IMR-90 (cell line): ENCODE data around the gene PACSIN2. TPM values are rescaled to one million over a fixed set of nuclear protein-coding genes. Genes with fewer than 3 reads are reported as not detected.
A peak's percentile ranks its signal among the peaks of the same experiment; 100 is the strongest.

ENCODE experiments used
- ATAC-seq: fragments of 200-7000 bp; cut with Tn5 transposase; 2 replicates; pipeline ENCODE4 v1.9.1; 2020; ENCODE audit warnings: low read depth, mild to moderate bottlenecking, moderate library complexity
- BruUV-seq: library from RNA; stranded (reverse); fragments of 400-500 nt; replicated peaks from 2 replicates; lab custom pipeline; 2021; lab: Mats Ljungman, UMichigan
- CTCF ChIA-PET: fragments of 300-600 bp; formaldehyde crosslinking; extraction: SDS; loops from one replicate; lab custom pipeline; 2021; ENCODE audit warnings: antibody characterized with exemption; lab: Yijun Ruan, JAX
- POLR2A ChIA-PET: fragments of 300-600 bp; sonication (Branson Sonifier 250); formaldehyde crosslinking; loops from one replicate; lab custom pipeline; 2022; ENCODE audit warnings: antibody characterized with exemption; ENCODE audit not compliant: unreplicated experiment; lab: Charles Lee
- DNase-seq: peaks from one replicate; pipeline ENCODE4 v3.0.0; 2013
- H2AFZ ChIP-seq: replicated peaks from 2 replicates; pipeline ENCODE3; 2013; ENCODE audit warnings: low read length, mild to moderate bottlenecking; ENCODE audit not compliant: poor library complexity
- H2AK5ac ChIP-seq: 2 replicates; pipeline ENCODE4 v1.6.1; 2013; ENCODE audit warnings: low read depth, low read length, inconsistent platforms
- H2AK9ac ChIP-seq: replicated peaks from 2 replicates; pipeline ENCODE3; 2013; ENCODE audit warnings: mild to moderate bottlenecking, low read depth, low read length, moderate library complexity; ENCODE audit not compliant: poor library complexity
- H2BK120ac ChIP-seq: 2 replicates; pipeline ENCODE4 v1.6.1; 2013; ENCODE audit warnings: low read depth, low read length, inconsistent platforms
- H2BK15ac ChIP-seq: 3 replicates; pipeline ENCODE4 v1.6.1; 2013; ENCODE audit warnings: low read depth, low read length, inconsistent platforms
- H2BK20ac ChIP-seq: 2 replicates; pipeline ENCODE4 v1.6.1; 2013; ENCODE audit warnings: low read depth, mild to moderate bottlenecking, inconsistent platforms, low read length, moderate library complexity
- H2BK5ac ChIP-seq: 2 replicates; pipeline ENCODE4 v1.6.1; 2013; ENCODE audit warnings: mild to moderate bottlenecking, low read depth, low read length, inconsistent platforms; ENCODE audit not compliant: poor library complexity, severe bottlenecking
- H3K14ac ChIP-seq: replicated peaks from 2 replicates; pipeline ENCODE4 v1.6.1; 2013; ENCODE audit warnings: low read depth, low read length, inconsistent platforms
- H3K18ac ChIP-seq: 2 replicates; pipeline ENCODE4 v1.6.1; 2013; ENCODE audit warnings: low read depth, low read length, control low read depth
- H3K23ac ChIP-seq: 2 replicates; pipeline ENCODE4 v1.6.1; 2013; ENCODE audit warnings: low read depth, low read length, inconsistent platforms
- H3K27ac ChIP-seq: 2 replicates; pipeline ENCODE4 v1.5.1; 2013; ENCODE audit warnings: mild to moderate bottlenecking, control low read depth, low read length; ENCODE audit not compliant: insufficient read depth
- H3K27me3 ChIP-seq: 2 replicates; pipeline ENCODE4 v1.6.1; 2013; ENCODE audit warnings: low read length; ENCODE audit not compliant: control insufficient read depth, insufficient read depth
- H3K36me3 ChIP-seq: 2 replicates; pipeline ENCODE4 v1.6.1; 2013; ENCODE audit warnings: low read length, mixed read lengths; ENCODE audit not compliant: control insufficient read depth, insufficient read depth
- H3K4ac ChIP-seq: 2 replicates; pipeline ENCODE4 v1.6.1; 2013; ENCODE audit warnings: low read depth, low read length, inconsistent platforms
- H3K4me1 ChIP-seq: 2 replicates; pipeline ENCODE4 v1.6.1; 2013; ENCODE audit warnings: low read length, mixed read lengths; ENCODE audit not compliant: control insufficient read depth, insufficient read depth
- H3K4me2 ChIP-seq: 2 replicates; pipeline ENCODE4 v1.6.1; 2013; ENCODE audit warnings: low read depth, mild to moderate bottlenecking, control low read depth, low read length, moderate library complexity
- H3K4me3 ChIP-seq: 2 replicates; pipeline ENCODE4 v1.5.1; 2013; ENCODE audit warnings: low read depth, mild to moderate bottlenecking, control low read depth, low read length, moderate library complexity; ENCODE audit not compliant: insufficient read depth
- H3K56ac ChIP-seq: 2 replicates; pipeline ENCODE4 v1.6.1; 2013; ENCODE audit warnings: low read length, inconsistent platforms; ENCODE audit not compliant: insufficient read depth; ENCODE audit errors: extremely low read depth
- H3K79me1 ChIP-seq, 2 experiments: 2 replicates each; pipeline ENCODE4 v1.6.1; 2013; ENCODE audit warnings: low read length in 2 of 2, inconsistent platforms in 1 of 2, low read depth in 1 of 2
- H3K9ac ChIP-seq: 2 replicates; pipeline ENCODE4 v1.6.1; 2013; ENCODE audit warnings: low read depth, low read length, control low read depth
- H3K9me1 ChIP-seq: 2 replicates; pipeline ENCODE4 v1.6.1; 2013; ENCODE audit warnings: low read length, inconsistent platforms; ENCODE audit not compliant: insufficient read depth
- H3K9me3 ChIP-seq: 2 replicates; pipeline ENCODE4 v1.6.1; 2013; ENCODE audit warnings: low read length; ENCODE audit not compliant: control insufficient read depth, insufficient read depth
- H4K20me1 ChIP-seq: 2 replicates; pipeline ENCODE4 v1.6.1; 2013; ENCODE audit warnings: low read length, inconsistent platforms; ENCODE audit not compliant: insufficient read depth
- H4K5ac ChIP-seq: 2 replicates; pipeline ENCODE4 v1.6.1; 2013; ENCODE audit warnings: mild to moderate bottlenecking, low read depth, low read length, control low read depth
- H4K8ac ChIP-seq, 2 experiments: 2 replicates each; pipeline ENCODE4 v1.6.1; 2013; ENCODE audit warnings: low read depth in 2 of 2, low read length in 2 of 2, control low read depth in 1 of 2, inconsistent platforms in 1 of 2
- H4K91ac ChIP-seq: 2 replicates; pipeline ENCODE4 v1.6.1; 2013; ENCODE audit warnings: low read depth, low read length, inconsistent platforms; ENCODE audit not compliant: insufficient read depth
- BHLHE40 ChIP-seq: fragments of 150-350 bp; IDR thresholded peaks from 2 replicates; pipeline ENCODE4 v1.6.1; 2016; ENCODE audit warnings: mild to moderate bottlenecking, low read depth, low read length
- CTCF ChIP-seq: conservative IDR thresholded peaks from 2 replicates; pipeline ENCODE4 v1.5.1; 2012; ENCODE audit warnings: mild to moderate bottlenecking, low read depth, low read length, improper control_type of control experiment
- MAFK ChIP-seq: IDR thresholded peaks from 2 replicates; pipeline ENCODE4 v1.6.1; 2012; ENCODE audit warnings: low read depth, low read length, improper control_type of control experiment
- MAZ ChIP-seq: IDR thresholded peaks from 2 replicates; pipeline ENCODE4 v1.6.1; 2012; ENCODE audit warnings: low read depth, mild to moderate bottlenecking, low read length, improper control_type of control experiment, moderate library complexity, borderline replicate concordance
- MXI1 ChIP-seq: IDR thresholded peaks from 2 replicates; pipeline ENCODE4 v1.6.1; 2012; ENCODE audit warnings: low read depth, mild to moderate bottlenecking, low read length, moderate library complexity, borderline replicate concordance
- POLR2A ChIP-seq: IDR thresholded peaks from 2 replicates; pipeline ENCODE4 v1.6.1; 2012; ENCODE audit warnings: mild to moderate bottlenecking, low read depth, low read length
- SMC3 ChIP-seq: fragments of 150-350 bp; IDR thresholded peaks from 2 replicates; pipeline ENCODE4 v1.6.1; 2016; ENCODE audit warnings: low read depth, mild to moderate bottlenecking, antibody characterized with exemption, low read length, moderate library complexity
- WGBS, 2 experiments: methylation state at CpG; one replicate each; pipeline versions ENCODE4 v1.1.5 to v1.1.7; 2013; ENCODE audit warnings: missing lambda C conversion rate in 2 of 2; ENCODE audit not compliant: insufficient read length in 1 of 2; ENCODE audit errors: extremely low coverage in 2 of 2; 5-methylcytosine and 5-hydroxymethylcytosine counted together
- dilution Hi-C: fragments of 300-500 bp; cut with HindIII; formaldehyde crosslinking; loops from one replicate; pipeline ENCODE4 v1.14.3; 2018; ENCODE audit warnings: low sequenced_read_pairs; ENCODE audit not compliant: unreplicated experiment
- in situ Hi-C: fragments of 300-500 bp; cut with MboI; formaldehyde crosslinking; loops from 3 replicates; pipeline ENCODE4 v1.14.3; 2019; ENCODE audit warnings: low sequenced_read_pairs, inconsistent platforms, mixed read lengths
- intact Hi-C: fragments of 100-400 bp; cut with micrococcal nuclease; formaldehyde crosslinking; loops from 2 replicates; pipeline ENCODE4 v1.10.0; 2022
- polyA plus RNA-seq, 3 experiments: library from polyadenylated mRNA; depleted of rRNA; stranded (reverse); fragments of >200 nt; gene quantifications; 2 replicates each; pipeline ENCODE4 v1.2.3, GENCODE V29; 2012; ENCODE audit warnings: low replicate concordance in 1 of 3
- total RNA-seq: library from RNA; depleted of rRNA; stranded (reverse); fragments of >200 nt; gene quantifications from 2 replicates; pipeline ENCODE4 v1.2.3, GENCODE V29; 2012

The PACSIN2 gene
- total and polyA plus RNA-seq, 2 of the 4 experiments (the other 2 are of a cell fraction): 85.0 to 118 TPM

- in situ Hi-C loops: no loop called here
- no peak overlapping the region for H3K4me2 ChIP-seq
- DNase-seq (no peak), ATAC-seq (peak; percentile 59)
- POLR2A ChIA-PET: no interaction called here
- dilution Hi-C loops: no loop called here
- no peak overlapping the region for H4K91ac ChIP-seq
- no peak overlapping the region for H4K5ac ChIP-seq
- no TSS peak for BruUV-seq
- no peaks in the 10 kb centered on the region for H3K9me3 ChIP-seq
- no peaks in the 10 kb centered on the region for H3K4me1 ChIP-seq
- H3K36me3 ChIP-seq: peaks cover 14% of the 10 kb centered on the region
- no peak overlapping the region for H3K9ac ChIP-seq
- no peak for TF ChIP-seq MAFK
- no peak for TF ChIP-seq BHLHE40
- TF ChIP-seq POLR2A: no peak
- no peak for TF ChIP-seq SMC3
- TF ChIP-seq MAZ: no peak
- no peak for TF ChIP-seq CTCF
- no peak for TF ChIP-seq MXI1
- intact Hi-C loops: no loop called here
- no peak overlapping the region for H3K4ac ChIP-seq
- CTCF ChIA-PET: interaction anchor here (0.6 kb wide), 1 partner anchor 19 kb away, joined by 3 read pairs; no protein-coding TSS in a partner anchor
- no peak overlapping the region for H2BK20ac ChIP-seq
- no peak overlapping the region for H3K56ac ChIP-seq
- no peaks in the 10 kb centered on the region for H4K20me1 ChIP-seq
- H3K4me3 ChIP-seq: no peak overlapping the region
- H2BK5ac ChIP-seq: no peak overlapping the region
- H2AK5ac ChIP-seq: no peak overlapping the region
- no peak overlapping the region for H2BK120ac ChIP-seq
- no peaks in the 10 kb centered on the region for H3K79me1 ChIP-seq
- H3K27ac ChIP-seq: no peak overlapping the region
- H3K27me3 ChIP-seq: no peaks in the 10 kb centered on the region
- no peak overlapping the region for H3K14ac ChIP-seq
- no peak overlapping the region for H3K23ac ChIP-seq
- no peak overlapping the region for H2BK15ac ChIP-seq
- H3K18ac ChIP-seq: no peak overlapping the region
- no peak overlapping the region for H2AFZ ChIP-seq
- no CpG with 5 or more reads among the region's 7 CpGs for WGBS, 2 experiments
- H3K9me1 ChIP-seq: peaks cover 3% of the 10 kb centered on the region; the same call in 1 of the 2 replicates
- H2AK9ac ChIP-seq: no peak overlapping the region
- H4K8ac ChIP-seq: no peak overlapping the region
These were observed 32.7 kb upstream of the PACSIN2 start for GRCh38 chr22:43047605-43048004.
